NT2/D1 (cell line): ENCODE results near the gene DNAJC11.
A peak's percentile ranks its signal among the peaks of the same experiment; 100 is the strongest.

Experiments
- DNase-seq: peaks from one replicate; pipeline ENCODE4 v3.0.0-alpha.2; 2011; ENCODE audit warnings: low read depth, low spot score
- H3K27me3 ChIP-seq: 2 replicates; pipeline ENCODE4 v1.6.0; 2011; ENCODE audit warnings: mild to moderate bottlenecking; ENCODE audit not compliant: insufficient read length, insufficient read depth
- H3K36me3 ChIP-seq: 2 replicates; pipeline ENCODE4 v1.6.1; 2011; ENCODE audit warnings: mild to moderate bottlenecking, low read length, mixed read lengths; ENCODE audit not compliant: insufficient read depth, insufficient read length
- H3K4me1 ChIP-seq: 2 replicates; pipeline ENCODE4 v1.5.1; 2011; ENCODE audit not compliant: insufficient read depth, insufficient read length
- H3K4me3 ChIP-seq: 2 replicates; pipeline ENCODE4 v1.5.1; 2011; ENCODE audit warnings: low read depth; ENCODE audit not compliant: insufficient read length
- H3K9ac ChIP-seq: 2 replicates; pipeline ENCODE4 v1.6.0; 2011; ENCODE audit warnings: low read depth; ENCODE audit not compliant: insufficient read length
- H3K9me3 ChIP-seq: 2 replicates; pipeline ENCODE4 v1.5.1; 2011; ENCODE audit warnings: mild to moderate bottlenecking, low read length; ENCODE audit not compliant: insufficient read depth
- SUZ12 ChIP-seq: IDR thresholded peaks from 2 replicates; pipeline ENCODE4 v1.6.1; 2011; ENCODE audit not compliant: insufficient read length, insufficient read depth; ENCODE audit errors: extremely low read depth
- YY1 ChIP-seq: IDR thresholded peaks from 2 replicates; pipeline ENCODE4 v1.6.1; 2011; ENCODE audit not compliant: insufficient read length, insufficient read depth
- ZNF274 ChIP-seq: IDR thresholded peaks from 2 replicates; pipeline ENCODE4 v1.6.1; 2011; ENCODE audit warnings: mild to moderate bottlenecking, low read depth, low read length

DNAJC11 gene

GRCh38 chr1:6628971-6629479, 72.6 kb downstream of the DNAJC11 start:
- no peak for DNase-seq
- TF ChIP-seq ZNF274: no peak
- TF ChIP-seq SUZ12: no peak
- no peak for TF ChIP-seq YY1
- Histone ChIP-seq H3K4me3 (no peak overlapping the region), H3K9me3 (no peaks in the 10 kb centered on the region), H3K27me3 (no peaks in the 10 kb centered on the region), H3K9ac (no peak overlapping the region), H3K4me1 (no peaks in the 10 kb centered on the region), H3K36me3 (peaks cover 55% of the 10 kb centered on the region)

DNA sequence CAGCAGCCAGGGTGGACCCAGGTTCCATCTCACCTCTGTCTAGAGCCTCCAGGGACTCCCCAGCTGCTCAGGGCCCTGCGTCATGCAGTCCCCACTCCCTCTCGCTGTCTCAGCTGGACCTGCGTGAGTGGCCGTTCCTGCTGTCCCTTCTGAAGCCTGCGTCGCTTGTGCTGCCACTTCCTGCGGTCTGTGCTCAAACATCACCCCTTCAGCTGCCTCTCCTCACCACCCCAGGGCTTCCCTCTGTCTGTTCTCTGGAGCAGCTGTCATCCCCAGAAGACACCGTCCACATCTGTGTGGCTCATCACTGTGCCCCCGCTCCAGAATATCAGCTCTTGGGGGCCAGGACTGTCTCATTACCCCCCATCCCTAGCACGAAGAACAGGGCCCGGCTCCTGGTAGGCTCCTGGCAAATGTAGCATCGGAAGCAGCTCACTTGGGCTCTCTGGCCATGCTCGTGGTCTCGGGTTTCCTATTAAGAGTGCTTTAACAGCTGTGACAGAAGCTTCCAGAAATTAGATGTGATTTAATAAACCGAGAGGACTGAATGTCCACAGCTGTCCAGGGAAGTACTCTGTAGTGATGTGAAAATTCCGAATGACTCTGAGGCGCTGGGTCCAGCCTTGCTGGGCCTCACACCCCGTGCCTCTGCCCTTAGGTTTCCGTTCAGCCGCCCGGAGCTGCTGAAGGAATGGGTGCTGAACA, 73.6 kb downstream of the DNAJC11 start:
- Histone ChIP-seq H3K27me3 (no peaks in the 10 kb centered on the region), H3K9ac (no peak overlapping the region), H3K9me3 (no peaks in the 10 kb centered on the region), H3K4me3 (no peak overlapping the region), H3K36me3 (peaks cover 53% of the 10 kb centered on the region), H3K4me1 (no peaks in the 10 kb centered on the region)
- DNase-seq: no peak
- TF ChIP-seq SUZ12 (no peak), YY1 (no peak), ZNF274 (no peak)

- Histone ChIP-seq H3K9ac (no peak overlapping the region), H3K4me1 (no peaks in the 10 kb centered on the region), H3K4me3 (no peak overlapping the region), H3K9me3 (no peaks in the 10 kb centered on the region), H3K36me3 (peaks cover 54% of the 10 kb centered on the region), H3K27me3 (no peaks in the 10 kb centered on the region)
- DNase-seq: no peak
- no peak for TF ChIP-seq SUZ12
- no peak for TF ChIP-seq ZNF274
- TF ChIP-seq YY1: no peak
These were observed 74.6 kb downstream of the DNAJC11 start for GRCh38 chr1:6627031-6627430.

DNA sequence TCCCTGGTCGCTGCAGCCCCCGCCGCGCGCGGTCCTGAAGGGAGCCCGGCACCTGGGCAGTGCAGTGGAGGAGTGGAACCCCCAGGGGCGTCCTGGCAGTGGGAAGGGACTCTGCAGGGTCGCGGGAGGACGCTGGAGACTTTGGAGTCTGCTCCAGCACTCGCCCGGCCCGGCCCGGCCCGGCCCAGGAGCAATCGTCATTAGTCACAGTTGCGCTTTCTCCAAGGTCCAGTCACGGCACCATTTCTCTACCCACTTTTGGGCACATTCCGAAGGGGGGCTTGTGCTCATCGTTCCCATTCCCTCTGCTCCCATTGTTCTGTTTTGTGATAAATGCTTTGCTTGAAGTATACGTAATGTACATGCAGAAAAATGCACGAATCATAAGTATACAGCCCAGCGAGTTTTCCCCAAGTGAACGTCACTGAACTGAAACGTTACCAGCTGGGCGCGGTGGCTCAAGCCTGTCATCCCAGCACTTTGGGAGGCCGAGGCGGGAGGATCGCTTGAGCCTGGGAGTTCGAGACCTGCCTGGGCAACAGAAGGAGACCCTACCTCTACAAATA, 75.9 kb downstream of the DNAJC11 start:
- peak overlapping the region; percentile 64 for H3K4me3 ChIP-seq
- no peaks in the 10 kb centered on the region for H3K9me3 ChIP-seq
- H3K36me3 ChIP-seq: peaks cover 63% of the 10 kb centered on the region
- H3K27me3 ChIP-seq: no peaks in the 10 kb centered on the region
- no peaks in the 10 kb centered on the region for H3K4me1 ChIP-seq
- H3K9ac ChIP-seq: peak overlapping the region; percentile 77
- TF ChIP-seq SUZ12 (no peak), ZNF274 (no peak), YY1 (no peak)
- no peak for DNase-seq

DNA sequence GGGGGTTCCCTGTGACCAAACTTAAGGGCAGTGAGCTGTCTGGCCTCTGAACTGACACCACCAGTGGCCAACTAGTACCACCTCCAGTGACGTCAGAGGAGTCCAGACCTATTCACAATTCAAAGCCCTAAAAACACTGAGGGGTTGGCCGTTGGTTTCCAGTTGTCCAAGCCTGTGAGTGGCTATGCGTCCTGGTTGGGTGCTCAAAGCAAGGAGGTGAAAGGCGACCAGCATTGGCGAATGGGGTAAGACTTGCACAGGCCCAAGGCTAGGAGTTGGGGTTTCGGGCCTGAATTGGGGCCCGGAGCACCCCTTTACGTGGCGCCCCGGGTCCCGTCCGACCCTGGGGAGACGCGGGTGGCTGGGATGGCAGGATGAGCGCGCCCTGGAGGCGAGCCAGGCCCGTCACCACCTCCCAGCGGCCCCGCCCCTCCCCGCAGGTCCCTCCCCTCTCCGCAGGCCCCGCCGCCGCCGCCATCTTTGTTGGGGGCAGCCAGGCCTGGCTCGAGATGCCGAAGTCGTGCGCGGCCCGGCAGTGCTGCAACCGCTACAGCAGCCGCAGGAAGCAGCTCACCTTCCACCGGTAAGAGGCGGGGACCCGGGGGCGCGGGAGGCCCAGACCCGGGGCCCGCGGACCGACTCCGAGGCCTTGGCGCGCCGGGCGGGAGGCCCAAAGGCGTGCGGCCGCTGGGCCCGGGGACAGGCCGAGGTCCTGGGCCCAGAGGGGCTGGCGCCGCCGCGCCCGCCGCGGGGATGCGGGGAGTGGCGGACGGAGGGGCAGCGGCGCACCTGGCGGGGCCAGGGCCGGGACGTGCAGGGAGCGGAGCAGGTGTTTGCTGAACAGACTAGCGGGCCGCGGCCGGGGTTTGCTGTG, 76.7 kb downstream of the DNAJC11 start, which contains the start of gene THAP3:
Gene THAP3 (plus strand): TSS at position 159 of the 874 bp plus-strand sequence. CDS start 351 bp downstream, at position 510.
- DNase-seq: peak; percentile 59
- H3K4me1 ChIP-seq: no peaks in the 10 kb centered on the region
- TF ChIP-seq YY1 (peak; percentile 73), SUZ12 (no peak)
- peak within 1 kb of the TSS; percentile 64 for H3K4me3 ChIP-seq
- H3K9ac ChIP-seq: peak within 1 kb of the TSS; percentile 77
- peaks cover 66% of the 10 kb centered on the region for H3K36me3 ChIP-seq
- H3K27me3 ChIP-seq: no peaks in the 10 kb centered on the region
- H3K9me3 ChIP-seq: no peaks in the 10 kb centered on the region

GRCh38 chr1:6623269-6623965, 78.2 kb downstream of the DNAJC11 start:
- Histone ChIP-seq H3K36me3 (peaks cover 66% of the 10 kb centered on the region), H3K9ac (no peak overlapping the region), H3K4me3 (no peak overlapping the region), H3K9me3 (no peaks in the 10 kb centered on the region), H3K4me1 (no peaks in the 10 kb centered on the region), H3K27me3 (no peaks in the 10 kb centered on the region)
- no peak for DNase-seq
- TF ChIP-seq SUZ12: no peak
- no peak for TF ChIP-seq YY1
- no peak for TF ChIP-seq ZNF274
